ENCODE results near the gene KCTD14.
"Not testable (repeated sequence)": the region's sequence is repeated elsewhere in the genome, so short reads cannot be mapped to it uniquely, and the experiment has no call there.

The KCTD14 gene

GRCh38 chr11:78020246-78020645 is 2.8 kb downstream of the KCTD14 start:
- DNase-seq, result no peak

- DNase-seq, result no peak
Observed at GRCh38 chr11:78019808-78020207, 3.3 kb downstream of the KCTD14 start.

- DNase-seq, result no peak
Observed at GRCh38 chr11:78015878-78016277, 7.2 kb downstream of the KCTD14 start.

GRCh38 chr11:78014937-78015520 is 8.0 kb downstream of the KCTD14 start:
- not testable (repeated sequence) for DNase-seq

GRCh38 chr11:78011301-78011700 is 11.8 kb downstream of the KCTD14 start:
- no peak for DNase-seq

GRCh38 chr11:78010755-78011154 is 12.3 kb downstream of the KCTD14 start:
- DNase-seq, result no peak

- DNase-seq, result no peak
Observed at GRCh38 chr11:78010304-78010703, 12.8 kb downstream of the KCTD14 start.

GRCh38 chr11:78009062-78009461 is 14.0 kb downstream of the KCTD14 start:
- DNase-seq, result no peak

- DNase-seq, result peak; percentile 27
Observed at GRCh38 chr11:78000193-78000592, 22.9 kb downstream of the KCTD14 start.

- no peak for DNase-seq
Observed at GRCh38 chr11:77999446-78000030, 23.5 kb downstream of the KCTD14 start.

- DNase-seq, result peak; percentile 98
Observed at GRCh38 chr11:77994434-77995362, 28.4 kb downstream of the KCTD14 start, which contains the start of gene INTS4. INTS4 (minus strand) TSS chr11:77994668; CDS start chr11:77994643, 25 bp downstream.

- no peak for DNase-seq
Observed at GRCh38 chr11:77993902-77994301, 29.2 kb downstream of the KCTD14 start.

GRCh38 chr11:77990981-77991380 is 32.1 kb downstream of the KCTD14 start:
- DNase-seq, result no peak

- not testable (repeated sequence) for DNase-seq
Observed at GRCh38 chr11:77986456-77986855, 36.6 kb downstream of the KCTD14 start.

- DNase-seq, result no peak
Observed at GRCh38 chr11:77981346-77981947, 41.6 kb downstream of the KCTD14 start.

GRCh38 chr11:77968337-77968736 is 54.7 kb downstream of the KCTD14 start:
- DNase-seq, result no peak

GRCh38 chr11:77967753-77968152 is 55.3 kb downstream of the KCTD14 start:
- DNase-seq, result no peak

- DNase-seq, result no peak
Observed at GRCh38 chr11:77967121-77967520, 56.0 kb downstream of the KCTD14 start.

- no peak for DNase-seq
Observed at GRCh38 chr11:77966338-77966737, 56.7 kb downstream of the KCTD14 start.
